ENCODE results near the gene PRR23A. TPM values are rescaled to one million over a fixed set of nuclear protein-coding genes. Genes with fewer than 3 reads are reported as not detected.

PRR23A gene
- total RNA-seq, 1 experiment from 2014 or later, result not detected

DNA sequence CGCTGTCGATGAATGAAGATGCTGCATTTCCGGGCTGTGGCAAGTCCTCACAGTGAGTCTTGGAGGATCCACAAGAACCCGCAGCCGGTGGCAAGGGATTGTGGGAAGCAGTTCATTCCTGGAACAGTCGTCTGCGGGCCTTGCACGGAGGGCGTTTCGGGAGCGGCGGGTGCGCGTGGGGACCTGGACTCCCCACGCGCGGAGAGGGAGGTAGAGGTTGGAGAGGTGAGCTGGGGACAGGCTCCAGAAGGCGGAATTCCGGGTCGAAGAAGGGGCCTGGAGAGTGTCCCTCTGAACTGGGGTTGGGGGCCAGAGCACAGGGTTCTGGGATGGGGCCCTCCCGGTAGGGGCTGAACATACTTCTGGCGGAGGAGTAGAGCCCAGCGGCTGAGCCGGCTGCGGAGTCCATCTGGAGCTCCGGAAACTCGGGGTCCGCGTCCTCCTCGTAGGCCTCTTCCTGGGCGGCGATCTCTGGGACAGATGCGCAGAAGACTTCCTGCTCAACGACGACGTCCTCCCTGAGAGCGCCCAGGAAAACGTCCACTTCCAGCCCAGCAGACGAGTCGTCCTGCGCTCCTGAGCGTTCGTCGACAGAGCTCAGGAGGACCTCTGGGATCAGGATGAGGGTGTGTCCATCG is 593 bp downstream of the PRR23A start (continued):
- TF ChIP-seq SMAD4 (CRISPR knock-in tag; IDR thresholded peaks at IDR 0.05), result no peak

DNA sequence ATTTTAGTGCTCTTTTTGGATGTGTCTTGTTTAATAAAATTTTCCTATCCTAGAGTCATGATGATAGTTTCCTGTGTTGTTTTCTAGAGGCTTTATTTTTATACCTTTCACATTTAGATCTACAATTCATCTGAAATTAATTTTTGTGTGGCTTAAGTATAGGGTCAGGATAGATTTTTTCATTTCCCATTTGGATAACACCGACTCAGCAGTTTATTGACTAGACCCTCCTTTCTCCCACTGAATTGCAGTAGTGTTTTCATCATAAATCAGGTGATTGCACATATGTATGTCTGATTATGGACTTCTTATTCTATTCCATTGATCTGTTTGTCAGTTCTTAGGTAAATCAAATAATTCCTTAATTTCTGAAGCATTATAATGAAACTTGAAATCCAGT is 10.4 kb downstream of the PRR23A start:
- Mint-ChIP-seq H3K4me1 (no peaks in the 10 kb centered on the region), H3K27me3 (ENCODE audit: low read depth) (peaks cover 11% of the 10 kb centered on the region), H3K9me3 (peaks cover 7% of the 10 kb centered on the region), H3K27ac (no peak overlapping the region), H3K36me3 (no peaks in the 10 kb centered on the region), H3K4me3 (no peak overlapping the region)
- no peak for ATAC-seq
- no peak for DNase-seq (ENCODE audit: low spot score)
- POLR2A ChIA-PET, result no interaction called here
- TF ChIP-seq, protein P1, sequence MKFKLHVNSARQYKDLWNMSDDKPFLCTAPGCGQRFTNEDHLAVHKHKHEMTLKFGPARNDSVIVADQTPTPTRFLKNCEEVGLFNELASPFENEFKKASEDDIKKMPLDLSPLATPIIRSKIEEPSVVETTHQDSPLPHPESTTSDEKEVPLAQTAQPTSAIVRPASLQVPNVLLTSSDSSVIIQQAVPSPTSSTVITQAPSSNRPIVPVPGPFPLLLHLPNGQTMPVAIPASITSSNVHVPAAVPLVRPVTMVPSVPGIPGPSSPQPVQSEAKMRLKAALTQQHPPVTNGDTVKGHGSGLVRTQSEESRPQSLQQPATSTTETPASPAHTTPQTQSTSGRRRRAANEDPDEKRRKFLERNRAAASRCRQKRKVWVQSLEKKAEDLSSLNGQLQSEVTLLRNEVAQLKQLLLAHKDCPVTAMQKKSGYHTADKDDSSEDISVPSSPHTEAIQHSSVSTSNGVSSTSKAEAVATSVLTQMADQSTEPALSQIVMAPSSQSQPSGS (CRISPR knock-in tag; IDR thresholded peaks at IDR 0.05; ENCODE audit: borderline replicate concordance, low read depth), result no peak
- TF ChIP-seq, protein P2, sequence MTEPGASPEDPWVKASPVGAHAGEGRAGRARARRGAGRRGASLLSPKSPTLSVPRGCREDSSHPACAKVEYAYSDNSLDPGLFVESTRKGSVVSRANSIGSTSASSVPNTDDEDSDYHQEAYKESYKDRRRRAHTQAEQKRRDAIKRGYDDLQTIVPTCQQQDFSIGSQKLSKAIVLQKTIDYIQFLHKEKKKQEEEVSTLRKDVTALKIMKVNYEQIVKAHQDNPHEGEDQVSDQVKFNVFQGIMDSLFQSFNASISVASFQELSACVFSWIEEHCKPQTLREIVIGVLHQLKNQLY (CRISPR knock-in tag; IDR thresholded peaks at IDR 0.05), result no peak
- no peak for TF ChIP-seq IRF2 (CRISPR knock-in tag; IDR thresholded peaks at IDR 0.05; ENCODE audit: borderline replicate concordance, low read depth)
- TF ChIP-seq, protein P3, sequence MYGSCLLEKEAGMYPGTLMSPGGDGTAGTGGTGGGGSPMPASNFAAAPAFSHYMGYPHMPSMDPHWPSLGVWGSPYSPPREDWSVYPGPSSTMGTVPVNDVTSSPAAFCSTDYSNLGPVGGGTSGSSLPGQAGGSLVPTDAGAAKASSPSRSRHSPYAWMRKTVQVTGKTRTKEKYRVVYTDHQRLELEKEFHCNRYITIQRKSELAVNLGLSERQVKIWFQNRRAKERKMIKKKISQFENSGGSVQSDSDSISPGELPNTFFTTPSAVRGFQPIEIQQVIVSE (CRISPR knock-in tag; IDR thresholded peaks at IDR 0.05; ENCODE audit: borderline replicate concordance), result no peak
- no peak for TF ChIP-seq SMAD4 (CRISPR knock-in tag; IDR thresholded peaks at IDR 0.05)
- TF ChIP-seq, protein P4, sequence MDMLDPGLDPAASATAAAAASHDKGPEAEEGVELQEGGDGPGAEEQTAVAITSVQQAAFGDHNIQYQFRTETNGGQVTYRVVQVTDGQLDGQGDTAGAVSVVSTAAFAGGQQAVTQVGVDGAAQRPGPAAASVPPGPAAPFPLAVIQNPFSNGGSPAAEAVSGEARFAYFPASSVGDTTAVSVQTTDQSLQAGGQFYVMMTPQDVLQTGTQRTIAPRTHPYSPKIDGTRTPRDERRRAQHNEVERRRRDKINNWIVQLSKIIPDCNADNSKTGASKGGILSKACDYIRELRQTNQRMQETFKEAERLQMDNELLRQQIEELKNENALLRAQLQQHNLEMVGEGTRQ (CRISPR knock-in tag; IDR thresholded peaks at IDR 0.05), result no peak
- TF ChIP-seq RELA (CRISPR knock-in tag; IDR thresholded peaks at IDR 0.05; ENCODE audit: borderline replicate concordance), result no peak
- TF ChIP-seq, protein P5, sequence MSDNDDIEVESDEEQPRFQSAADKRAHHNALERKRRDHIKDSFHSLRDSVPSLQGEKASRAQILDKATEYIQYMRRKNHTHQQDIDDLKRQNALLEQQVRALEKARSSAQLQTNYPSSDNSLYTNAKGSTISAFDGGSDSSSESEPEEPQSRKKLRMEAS (CRISPR knock-in tag; IDR thresholded peaks at IDR 0.05), result no peak
- no peak for TF ChIP-seq ESRRA (CRISPR knock-in tag; IDR thresholded peaks at IDR 0.05; ENCODE audit: borderline replicate concordance)
- TF ChIP-seq ZNF121 (CRISPR knock-in tag; IDR thresholded peaks at IDR 0.05), result no peak
- TF ChIP-seq FOXP1 (CRISPR knock-in tag; IDR thresholded peaks at IDR 0.05; ENCODE audit: borderline replicate concordance), result no peak
- no peak for TF ChIP-seq ZNF138 (CRISPR knock-in tag; conservative IDR thresholded peaks at IDR 0.05)
- TF ChIP-seq NFATC4 (CRISPR knock-in tag; IDR thresholded peaks at IDR 0.05), result no peak
- no peak for TF ChIP-seq ZNF317 (CRISPR knock-in tag; IDR thresholded peaks at IDR 0.05; ENCODE audit: borderline replicate concordance, low read depth)
- no peak for TF ChIP-seq NR2C2 (CRISPR knock-in tag; IDR thresholded peaks at IDR 0.05)
- no peak for TF ChIP-seq MYBL2 (CRISPR knock-in tag; IDR thresholded peaks at IDR 0.05)
- CTCF ChIA-PET, result interaction anchor here (1.9 kb wide), 1 partner anchor 35 kb away, joined by 6 read pairs; no protein-coding TSS in a partner anchor

DNA sequence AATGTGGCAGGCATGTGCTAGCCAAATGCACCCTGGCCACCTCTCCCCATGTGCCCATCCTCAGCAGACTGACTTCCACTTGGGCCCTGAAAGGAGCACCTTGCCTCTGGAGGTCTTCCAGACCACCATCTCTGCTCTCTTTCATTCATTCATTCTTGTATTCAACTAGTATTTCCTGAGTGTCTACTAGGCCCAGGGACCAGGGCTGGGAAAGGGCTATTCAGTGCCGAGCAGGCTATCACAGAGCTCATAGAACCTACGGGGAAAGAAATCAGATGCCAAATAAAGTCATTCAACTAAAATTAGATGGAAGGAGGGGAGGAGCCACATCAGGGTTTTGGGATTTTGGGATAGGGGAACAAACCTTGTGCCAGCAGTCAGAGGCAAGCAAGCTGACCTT is 18.9 kb downstream of the PRR23A start:
- DNase-seq (ENCODE audit: low spot score), result no peak
- no peak for ATAC-seq
- Mint-ChIP-seq H3K27ac (no peak overlapping the region), H3K9me3 (no peaks in the 10 kb centered on the region), H3K36me3 (no peaks in the 10 kb centered on the region), H3K4me3 (no peak overlapping the region), H3K27me3 (ENCODE audit: low read depth) (peaks cover 4% of the 10 kb centered on the region; the same call in 1 of the 2 replicates), H3K4me1 (no peaks in the 10 kb centered on the region)
- ChIA-PET CTCF (interaction anchor here (1.1 to 1.7 kb wide), 5 partner anchors 10 to 342 kb away, joined by 3 to 5 read pairs (median 4); no protein-coding TSS in a partner anchor), POLR2A (no interaction called here)
- no peak for TF ChIP-seq RORB (CRISPR knock-in tag; IDR thresholded peaks at IDR 0.05)
- no peak for TF ChIP-seq MXD4 (CRISPR knock-in tag; IDR thresholded peaks at IDR 0.05; ENCODE audit: borderline replicate concordance)
- no peak for TF ChIP-seq FOXJ3 (CRISPR knock-in tag; IDR thresholded peaks at IDR 0.05; ENCODE audit: borderline replicate concordance)
- TF ChIP-seq, protein P6, sequence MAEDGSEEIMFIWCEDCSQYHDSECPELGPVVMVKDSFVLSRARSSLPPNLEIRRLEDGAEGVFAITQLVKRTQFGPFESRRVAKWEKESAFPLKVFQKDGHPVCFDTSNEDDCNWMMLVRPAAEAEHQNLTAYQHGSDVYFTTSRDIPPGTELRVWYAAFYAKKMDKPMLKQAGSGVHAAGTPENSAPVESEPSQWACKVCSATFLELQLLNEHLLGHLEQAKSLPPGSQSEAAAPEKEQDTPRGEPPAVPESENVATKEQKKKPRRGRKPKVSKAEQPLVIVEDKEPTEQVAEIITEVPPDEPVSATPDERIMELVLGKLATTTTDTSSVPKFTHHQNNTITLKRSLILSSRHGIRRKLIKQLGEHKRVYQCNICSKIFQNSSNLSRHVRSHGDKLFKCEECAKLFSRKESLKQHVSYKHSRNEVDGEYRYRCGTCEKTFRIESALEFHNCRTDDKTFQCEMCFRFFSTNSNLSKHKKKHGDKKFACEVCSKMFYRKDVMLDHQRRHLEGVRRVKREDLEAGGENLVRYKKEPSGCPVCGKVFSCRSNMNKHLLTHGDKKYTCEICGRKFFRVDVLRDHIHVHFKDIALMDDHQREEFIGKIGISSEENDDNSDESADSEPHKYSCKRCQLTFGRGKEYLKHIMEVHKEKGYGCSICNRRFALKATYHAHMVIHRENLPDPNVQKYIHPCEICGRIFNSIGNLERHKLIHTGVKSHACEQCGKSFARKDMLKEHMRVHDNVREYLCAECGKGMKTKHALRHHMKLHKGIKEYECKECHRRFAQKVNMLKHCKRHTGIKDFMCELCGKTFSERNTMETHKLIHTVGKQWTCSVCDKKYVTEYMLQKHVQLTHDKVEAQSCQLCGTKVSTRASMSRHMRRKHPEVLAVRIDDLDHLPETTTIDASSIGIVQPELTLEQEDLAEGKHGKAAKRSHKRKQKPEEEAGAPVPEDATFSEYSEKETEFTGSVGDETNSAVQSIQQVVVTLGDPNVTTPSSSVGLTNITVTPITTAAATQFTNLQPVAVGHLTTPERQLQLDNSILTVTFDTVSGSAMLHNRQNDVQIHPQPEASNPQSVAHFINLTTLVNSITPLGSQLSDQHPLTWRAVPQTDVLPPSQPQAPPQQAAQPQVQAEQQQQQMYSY (CRISPR knock-in tag; IDR thresholded peaks at IDR 0.05), result no peak
- no peak for TF ChIP-seq NFE2L1 (CRISPR knock-in tag; IDR thresholded peaks at IDR 0.05)
- TF ChIP-seq GRHL2 (CRISPR knock-in tag; IDR thresholded peaks at IDR 0.05; ENCODE audit: insufficient replicate concordance, severe bottlenecking), result no peak
- TF ChIP-seq SMAD4 (CRISPR knock-in tag; IDR thresholded peaks at IDR 0.05), result no peak
- TF ChIP-seq SMAD3 (CRISPR knock-in tag; IDR thresholded peaks at IDR 0.05; ENCODE audit: borderline replicate concordance), result no peak
- no peak for TF ChIP-seq NR2C2 (CRISPR knock-in tag; IDR thresholded peaks at IDR 0.05)
